A673 (cell line): ENCODE results near the gene VAV2.

ENCODE experiments used
- EZH2 ChIP-seq: fragments of 200-600 bp; sonication (generic); IDR thresholded peaks from 2 replicates; pipeline ENCODE4 v1.6.1; 2017; ENCODE audit warnings: borderline replicate concordance, low read depth, mild to moderate bottlenecking, mixed read lengths, antibody characterized with exemption, low read length; ENCODE audit not compliant: poor library complexity, severe bottlenecking
- TF ChIP-seq, protein P1 (sequence below): fragments of 300-800, 200-600 bp; sonication (generic); conservative IDR thresholded peaks from 2 replicates; pipeline ENCODE4 v1.5.1; 2017; ENCODE audit warnings: low read depth, mild to moderate bottlenecking, antibody characterized with exemption, low read length, moderate library complexity, mixed read lengths

DNA sequence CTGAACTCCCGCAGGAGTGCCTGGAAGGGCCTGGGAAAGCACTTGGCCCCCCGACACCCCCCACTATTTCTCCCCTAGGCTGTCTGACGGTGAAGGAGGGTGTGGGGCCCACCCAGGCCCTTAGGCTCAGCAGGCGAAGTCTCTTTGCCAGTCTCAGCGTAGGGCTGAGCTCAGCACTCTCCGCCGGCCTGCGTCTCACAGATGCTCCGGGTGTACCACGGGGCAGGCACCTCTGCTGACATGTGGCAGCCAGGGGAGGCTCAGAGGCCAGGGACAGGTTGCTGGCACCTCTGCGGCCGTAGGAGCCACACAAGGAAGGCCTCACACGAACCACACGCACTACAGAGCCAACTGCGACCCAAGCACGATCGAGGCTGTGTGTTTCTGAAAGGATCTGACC, 114.2 kb downstream of the VAV2 start:
- TF ChIP-seq, protein P1, sequence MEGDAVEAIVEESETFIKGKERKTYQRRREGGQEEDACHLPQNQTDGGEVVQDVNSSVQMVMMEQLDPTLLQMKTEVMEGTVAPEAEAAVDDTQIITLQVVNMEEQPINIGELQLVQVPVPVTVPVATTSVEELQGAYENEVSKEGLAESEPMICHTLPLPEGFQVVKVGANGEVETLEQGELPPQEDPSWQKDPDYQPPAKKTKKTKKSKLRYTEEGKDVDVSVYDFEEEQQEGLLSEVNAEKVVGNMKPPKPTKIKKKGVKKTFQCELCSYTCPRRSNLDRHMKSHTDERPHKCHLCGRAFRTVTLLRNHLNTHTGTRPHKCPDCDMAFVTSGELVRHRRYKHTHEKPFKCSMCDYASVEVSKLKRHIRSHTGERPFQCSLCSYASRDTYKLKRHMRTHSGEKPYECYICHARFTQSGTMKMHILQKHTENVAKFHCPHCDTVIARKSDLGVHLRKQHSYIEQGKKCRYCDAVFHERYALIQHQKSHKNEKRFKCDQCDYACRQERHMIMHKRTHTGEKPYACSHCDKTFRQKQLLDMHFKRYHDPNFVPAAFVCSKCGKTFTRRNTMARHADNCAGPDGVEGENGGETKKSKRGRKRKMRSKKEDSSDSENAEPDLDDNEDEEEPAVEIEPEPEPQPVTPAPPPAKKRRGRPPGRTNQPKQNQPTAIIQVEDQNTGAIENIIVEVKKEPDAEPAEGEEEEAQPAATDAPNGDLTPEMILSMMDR = no peak
- no peak for TF ChIP-seq EZH2
